Heart left ventricle (tissue), 13 donors: ENCODE data around the gene GPR152.

ENCODE experiments used
- CTCF ChIP-seq, 12 donors: fragments of 200-600 bp; sonication (generic) in 4 of 12; IDR thresholded peaks; one replicate each; pipeline versions ENCODE4 v1.5.0 to v1.8.0; 2018 to 2022; ENCODE audit warnings: antibody characterized with exemption in 12 of 12, mild to moderate bottlenecking in 5 of 12
- POLR2A ChIP-seq, 2 donors: fragments of 450-650 bp; IDR thresholded peaks; one replicate each; pipeline ENCODE4 v1.6.1; 2017; ENCODE audit warnings: antibody characterized with exemption in 2 of 2, mild to moderate bottlenecking in 2 of 2, moderate library complexity in 2 of 2
- donor health status: ischemic (EF 13 %, LVEDD 7.1; RV severe dilation, severe dysfunction).
- donor health status: DM: no; HTN: yes; CAD: no.
- donor health status: DM: no; HTN: no; CAD: no.
- donor health status: ischemic (EF 25% LVEDD 6.9; RV normal size, moderate dysfunction).
- donor health status: ischemic (EF 25% LVEDD 5.7; RV mildly dilated, moderate dysfunction).
- donor health status: ischemic (EF 35%, LVEDD 5.7; RV mildly dilated, moderate dysfunction).
- donor health status: nonischemic (EF 11% LVEDD 7.7; RV severe dilation, severe dysfunction).
- donor health status: DM: yes; HTN: yes; CAD: no.
- donor health status: PGD.
- donor health status: ischemic (EF 29% LVEDD 5.4; RV normal size, mild dysfunction).
- donor health status: nonischemic (EF 23%, LVEDD 6.1; RV moderate dilation, normal function).

GRCh38 chr11:67491276-67492068, 38.9 kb upstream of the GPR152 start:
- TF ChIP-seq CTCF (IDR thresholded peaks at IDR 0.05) (no peak), POLR2A (IDR thresholded peaks at IDR 0.05) (no peak)
